Colonic mucosa (tissue), 4 donors: ENCODE data around the gene SUV39H2. TPM values are rescaled to one million over a fixed set of nuclear protein-coding genes. Genes with fewer than 3 reads are reported as not detected.

Source experiments
- DNase-seq: peaks from one replicate; pipeline ENCODE4 v3.0.0-alpha.2; 2020
- H3K27ac ChIP-seq: fragments of 200-600 bp; one replicate; pipeline ENCODE4 v1.8.0; 2021
- H3K27me3 ChIP-seq: fragments of 200-600 bp; one replicate; pipeline ENCODE4 v1.8.0; 2021
- H3K36me3 ChIP-seq: fragments of 200-600 bp; one replicate; pipeline ENCODE4 v1.8.0; 2021
- H3K4me1 ChIP-seq: fragments of 200-600 bp; one replicate; pipeline ENCODE4 v1.8.0; 2021; ENCODE audit warnings: mild to moderate bottlenecking
- H3K4me3 ChIP-seq: fragments of 200-600 bp; one replicate; pipeline ENCODE4 v1.8.0; 2021
- H3K9ac ChIP-seq, 2 donors: one replicate each; pipeline ENCODE4 v1.7.0; 2013; ENCODE audit warnings: control low read depth in 2 of 2, low read depth in 2 of 2, low read length in 2 of 2
- H3K9me3 ChIP-seq: fragments of 200-600 bp; one replicate; pipeline ENCODE4 v1.8.0; 2021
- intact Hi-C: fragments of 100-400 bp; cut with DNase I; formaldehyde crosslinking; loops from one replicate; pipeline ENCODE4 v1.14.1; 2022
- total RNA-seq, 2 donors: library from RNA; stranded (reverse); fragmentation: NEBNext Ultra II Directional in 1 of 2; extraction: Animal tissue kit (Norgen Biotek cat#: 25700) in 1 of 2; gene quantifications; one replicate each; pipeline ENCODE4 v1.2.1, GENCODE V29; 2021
- TF ChIP-seq, protein P1 (sequence below): fragments of 200-600 bp; IDR thresholded peaks from one replicate; pipeline ENCODE4 v1.8.0; 2022; ENCODE audit warnings: antibody characterized with exemption, mild to moderate bottlenecking
- donor health status: healthy.
- donor health status: DM: no; HTN: no; CAD: no.
- donor health status: DM: no; HTN: no; CAD: no.

Gene SUV39H2
- total RNA-seq, 2 donors from 2014 or later = 6.1 to 20.2 TPM

DNA sequence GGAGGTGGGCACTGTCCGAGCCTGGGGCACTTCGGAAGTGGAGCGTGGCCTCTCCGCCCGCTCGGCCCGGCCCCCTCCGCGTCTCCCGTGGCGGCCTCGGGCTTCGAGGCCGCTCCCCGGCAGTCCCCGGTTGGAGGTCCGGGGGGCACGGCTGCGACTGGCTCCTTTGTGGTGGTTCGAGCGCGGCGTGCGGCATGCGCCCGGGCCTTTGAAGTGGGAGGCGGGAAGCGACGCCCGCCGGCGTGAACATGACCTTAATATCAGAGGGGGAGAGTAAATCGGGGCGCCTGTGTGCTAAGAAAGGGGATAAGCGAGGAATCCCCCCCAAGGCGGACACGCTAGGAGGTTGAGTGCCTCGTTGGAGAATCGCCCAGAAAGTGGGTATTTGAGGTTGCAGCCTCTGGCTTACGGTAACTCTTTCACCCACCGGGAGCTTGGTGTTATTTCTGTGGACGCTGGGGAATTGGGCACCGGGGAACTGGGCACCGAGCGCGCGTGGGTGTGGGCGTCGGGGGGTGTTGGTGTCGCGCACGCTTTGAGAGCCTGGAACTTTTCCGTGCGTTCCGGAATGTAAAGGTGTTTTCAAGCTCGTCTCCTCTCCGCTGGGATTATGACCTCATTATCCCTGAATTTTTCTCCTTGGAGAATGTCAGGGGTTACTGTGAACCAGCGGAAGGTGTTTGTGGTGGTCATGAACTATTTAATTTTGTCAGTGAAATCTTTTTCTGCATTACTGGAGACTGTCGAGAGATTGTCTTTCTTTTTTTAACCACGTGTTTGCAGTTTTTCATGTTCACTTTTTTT, 660 bp downstream of the SUV39H2 start:
- Histone ChIP-seq H3K4me1 (peaks cover 3% of the 10 kb centered on the region), H3K36me3 (no peaks in the 10 kb centered on the region), H3K9ac (peak overlapping the region; percentile 73 to 83), H3K27ac (peak overlapping the region; percentile 94), H3K9me3 (no peaks in the 10 kb centered on the region), H3K27me3 (no peaks in the 10 kb centered on the region), H3K4me3 (peak overlapping the region; percentile 89)
- TF ChIP-seq, protein P1, sequence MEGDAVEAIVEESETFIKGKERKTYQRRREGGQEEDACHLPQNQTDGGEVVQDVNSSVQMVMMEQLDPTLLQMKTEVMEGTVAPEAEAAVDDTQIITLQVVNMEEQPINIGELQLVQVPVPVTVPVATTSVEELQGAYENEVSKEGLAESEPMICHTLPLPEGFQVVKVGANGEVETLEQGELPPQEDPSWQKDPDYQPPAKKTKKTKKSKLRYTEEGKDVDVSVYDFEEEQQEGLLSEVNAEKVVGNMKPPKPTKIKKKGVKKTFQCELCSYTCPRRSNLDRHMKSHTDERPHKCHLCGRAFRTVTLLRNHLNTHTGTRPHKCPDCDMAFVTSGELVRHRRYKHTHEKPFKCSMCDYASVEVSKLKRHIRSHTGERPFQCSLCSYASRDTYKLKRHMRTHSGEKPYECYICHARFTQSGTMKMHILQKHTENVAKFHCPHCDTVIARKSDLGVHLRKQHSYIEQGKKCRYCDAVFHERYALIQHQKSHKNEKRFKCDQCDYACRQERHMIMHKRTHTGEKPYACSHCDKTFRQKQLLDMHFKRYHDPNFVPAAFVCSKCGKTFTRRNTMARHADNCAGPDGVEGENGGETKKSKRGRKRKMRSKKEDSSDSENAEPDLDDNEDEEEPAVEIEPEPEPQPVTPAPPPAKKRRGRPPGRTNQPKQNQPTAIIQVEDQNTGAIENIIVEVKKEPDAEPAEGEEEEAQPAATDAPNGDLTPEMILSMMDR = no peak
- peak; percentile 41 for DNase-seq
- intact Hi-C loops = no loop called here

DNA sequence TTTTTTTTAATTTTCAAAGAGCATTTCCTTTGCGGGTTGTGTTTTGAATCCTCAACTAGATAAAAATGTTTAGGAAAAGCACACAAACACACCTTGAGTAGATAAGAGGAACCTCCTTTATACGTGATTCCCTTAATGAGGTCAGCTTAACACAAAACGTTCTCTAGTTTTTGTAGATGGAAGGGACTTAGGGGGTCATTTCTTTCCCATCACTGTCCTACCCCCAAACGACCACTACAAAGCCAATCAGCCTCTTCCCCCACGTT, 1.2 kb downstream of the SUV39H2 start:
- intact Hi-C loops = no loop called here
- Histone ChIP-seq H3K27ac (no peak overlapping the region), H3K9me3 (no peaks in the 10 kb centered on the region), H3K9ac (peak overlapping the region in 1 of 2 donors; percentile 45), H3K36me3 (no peaks in the 10 kb centered on the region), H3K27me3 (no peaks in the 10 kb centered on the region), H3K4me1 (peaks cover 3% of the 10 kb centered on the region), H3K4me3 (peak overlapping the region; percentile 89)
- DNase-seq = no peak
- TF ChIP-seq, protein P1 = no peak

DNA sequence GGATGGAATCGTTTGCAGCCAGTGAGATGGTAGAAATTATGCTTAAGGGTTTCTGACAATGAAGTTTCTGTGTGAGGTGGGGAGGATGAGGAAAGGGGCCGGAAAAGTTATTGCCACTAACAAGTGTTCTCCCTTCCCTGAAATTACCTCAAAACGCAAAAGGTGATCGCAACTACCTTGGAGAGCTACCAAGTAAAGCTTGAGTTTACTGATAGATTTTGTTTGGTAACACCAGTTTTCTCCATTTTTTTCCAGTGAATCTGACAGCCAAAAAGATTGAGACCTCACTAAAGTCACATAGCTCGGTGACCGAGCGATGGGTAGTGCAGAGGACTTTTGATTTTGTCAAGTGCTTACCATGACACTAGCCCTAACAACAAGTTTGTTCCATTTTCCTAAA, 1.6 kb downstream of the SUV39H2 start:
- Histone ChIP-seq H3K27me3 (no peaks in the 10 kb centered on the region), H3K9me3 (no peaks in the 10 kb centered on the region), H3K9ac (peak overlapping the region in 1 of 2 donors; percentile 45), H3K4me3 (peak overlapping the region; percentile 89), H3K27ac (no peak overlapping the region), H3K4me1 (peaks cover 3% of the 10 kb centered on the region), H3K36me3 (no peaks in the 10 kb centered on the region)
- no peak for DNase-seq
- intact Hi-C loops = no loop called here
- TF ChIP-seq, protein P1 = no peak

DNA sequence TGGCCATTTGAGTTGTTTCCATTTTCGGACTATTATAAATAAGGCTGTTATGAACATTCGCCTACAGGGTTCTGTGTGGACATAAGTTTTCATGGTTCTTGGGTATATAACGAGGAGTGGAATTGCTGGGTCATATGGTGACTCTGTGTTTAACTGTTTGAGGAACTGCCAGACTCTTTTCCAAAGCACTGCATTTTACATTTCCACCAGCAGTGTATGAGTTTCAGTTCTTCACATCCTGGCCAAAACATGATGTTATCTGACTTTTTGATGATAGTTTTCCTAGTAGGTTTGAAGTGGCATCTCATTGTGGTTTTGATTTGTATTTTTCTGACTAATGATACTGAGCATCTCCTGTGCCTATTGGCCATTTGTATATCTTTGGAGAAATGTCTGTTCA, 5.4 kb downstream of the SUV39H2 start:
- DNase-seq = no peak
- no peak overlapping the region for H3K9ac ChIP-seq
- H3K27ac ChIP-seq = no peak overlapping the region
- H3K4me1 ChIP-seq = peaks cover 3% of the 10 kb centered on the region
- no peaks in the 10 kb centered on the region for H3K36me3 ChIP-seq
- intact Hi-C loops = no loop called here
- no peak overlapping the region for H3K4me3 ChIP-seq
- H3K27me3 ChIP-seq = no peaks in the 10 kb centered on the region
- H3K9me3 ChIP-seq = no peaks in the 10 kb centered on the region
- TF ChIP-seq, protein P1 = no peak

DNA sequence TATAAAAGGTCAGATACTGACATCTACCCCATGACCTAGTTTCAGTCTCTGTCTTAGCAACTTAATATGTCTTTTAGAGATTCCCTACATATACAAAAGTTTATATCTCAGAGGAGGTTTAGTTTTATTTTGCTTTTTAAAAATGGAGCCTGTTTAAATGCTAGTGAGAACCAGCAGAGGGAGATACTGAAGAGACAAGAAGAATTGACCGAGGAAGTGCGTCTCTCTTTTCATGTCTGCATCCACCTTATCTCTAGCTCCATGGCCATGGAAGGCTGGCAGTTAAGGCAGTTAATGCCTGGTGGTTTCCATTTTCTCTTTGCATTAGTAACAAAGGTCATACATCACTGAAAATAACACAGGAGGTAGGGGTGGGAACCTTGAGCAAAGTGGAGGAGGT, 10.7 kb downstream of the SUV39H2 start:
- Histone ChIP-seq H3K4me1 (no peaks in the 10 kb centered on the region), H3K9me3 (no peaks in the 10 kb centered on the region), H3K4me3 (no peak overlapping the region), H3K9ac (no peak overlapping the region), H3K36me3 (no peaks in the 10 kb centered on the region), H3K27ac (no peak overlapping the region), H3K27me3 (no peaks in the 10 kb centered on the region)
- intact Hi-C loops = no loop called here
- no peak for DNase-seq
- TF ChIP-seq, protein P1 = no peak
